GM12801 (cell line): ENCODE measurements around the gene SPINT2.

Experiments used
- TF ChIP-seq, protein P1 (sequence below): IDR thresholded peaks from one replicate; pipeline ENCODE4 v1.5.1; 2011; ENCODE audit warnings: control low read depth; ENCODE audit not compliant: insufficient read length; ENCODE audit errors: extremely low read depth

The SPINT2 gene

GRCh38 chr19:38324431-38324830, 60.1 kb downstream of the SPINT2 start:
- TF ChIP-seq, protein P1, sequence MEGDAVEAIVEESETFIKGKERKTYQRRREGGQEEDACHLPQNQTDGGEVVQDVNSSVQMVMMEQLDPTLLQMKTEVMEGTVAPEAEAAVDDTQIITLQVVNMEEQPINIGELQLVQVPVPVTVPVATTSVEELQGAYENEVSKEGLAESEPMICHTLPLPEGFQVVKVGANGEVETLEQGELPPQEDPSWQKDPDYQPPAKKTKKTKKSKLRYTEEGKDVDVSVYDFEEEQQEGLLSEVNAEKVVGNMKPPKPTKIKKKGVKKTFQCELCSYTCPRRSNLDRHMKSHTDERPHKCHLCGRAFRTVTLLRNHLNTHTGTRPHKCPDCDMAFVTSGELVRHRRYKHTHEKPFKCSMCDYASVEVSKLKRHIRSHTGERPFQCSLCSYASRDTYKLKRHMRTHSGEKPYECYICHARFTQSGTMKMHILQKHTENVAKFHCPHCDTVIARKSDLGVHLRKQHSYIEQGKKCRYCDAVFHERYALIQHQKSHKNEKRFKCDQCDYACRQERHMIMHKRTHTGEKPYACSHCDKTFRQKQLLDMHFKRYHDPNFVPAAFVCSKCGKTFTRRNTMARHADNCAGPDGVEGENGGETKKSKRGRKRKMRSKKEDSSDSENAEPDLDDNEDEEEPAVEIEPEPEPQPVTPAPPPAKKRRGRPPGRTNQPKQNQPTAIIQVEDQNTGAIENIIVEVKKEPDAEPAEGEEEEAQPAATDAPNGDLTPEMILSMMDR: no peak

DNA sequence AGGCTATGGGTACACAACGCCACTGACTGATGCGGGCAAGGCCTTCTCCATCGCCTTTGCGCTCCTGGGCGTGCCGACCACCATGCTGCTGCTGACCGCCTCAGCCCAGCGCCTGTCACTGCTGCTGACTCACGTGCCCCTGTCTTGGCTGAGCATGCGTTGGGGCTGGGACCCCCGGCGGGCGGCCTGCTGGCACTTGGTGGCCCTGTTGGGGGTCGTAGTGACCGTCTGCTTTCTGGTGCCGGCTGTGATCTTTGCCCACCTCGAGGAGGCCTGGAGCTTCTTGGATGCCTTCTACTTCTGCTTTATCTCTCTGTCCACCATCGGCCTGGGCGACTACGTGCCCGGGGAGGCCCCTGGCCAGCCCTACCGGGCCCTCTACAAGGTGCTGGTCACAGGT, 62.2 kb downstream of the SPINT2 start:
- TF ChIP-seq, protein P1: no peak

- TF ChIP-seq, protein P1: no peak
These were observed 65.3 kb downstream of the SPINT2 start for GRCh38 chr19:38329651-38330050.

- TF ChIP-seq, protein P1: no peak
These were observed 67.4 kb downstream of the SPINT2 start for GRCh38 chr19:38331728-38332127.

GRCh38 chr19:38333245-38333644, 68.9 kb downstream of the SPINT2 start:
- TF ChIP-seq, protein P1: no peak

DNA sequence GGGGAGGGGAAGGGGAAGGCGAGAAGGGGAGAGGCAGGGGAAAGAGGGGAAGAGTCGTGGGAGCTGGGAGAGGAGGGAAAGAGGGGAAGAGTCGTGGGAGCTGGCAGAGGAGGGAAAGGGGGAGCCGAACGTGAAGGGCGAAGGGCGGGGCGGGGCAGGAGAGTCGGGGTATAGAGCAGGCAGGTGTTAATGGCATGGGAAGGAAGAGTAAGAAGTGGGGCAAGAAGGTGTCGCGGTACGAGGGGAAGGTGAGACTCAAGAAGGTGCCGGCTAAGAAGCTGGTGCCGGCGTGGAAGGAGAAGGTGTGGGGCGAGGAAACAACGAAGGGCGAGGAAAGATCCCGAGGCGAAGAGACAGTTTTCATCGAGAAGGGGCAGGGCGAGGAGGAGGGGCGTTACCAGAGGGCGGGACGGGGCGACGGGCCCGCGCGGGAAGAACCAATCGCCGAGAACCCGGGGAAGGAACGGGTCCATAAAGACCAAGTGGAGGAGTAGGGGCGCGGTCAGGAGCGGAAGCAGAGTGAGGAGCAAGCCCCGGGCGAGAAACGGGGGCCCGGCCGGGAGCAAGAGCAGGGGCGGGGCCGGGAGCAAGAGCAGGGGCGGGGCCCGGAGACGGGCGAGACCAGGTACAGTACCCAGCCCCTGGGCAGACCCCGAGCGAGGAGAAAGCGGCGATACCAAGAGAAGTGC, 71.7 kb downstream of the SPINT2 start:
- TF ChIP-seq, protein P1: no peak

DNA sequence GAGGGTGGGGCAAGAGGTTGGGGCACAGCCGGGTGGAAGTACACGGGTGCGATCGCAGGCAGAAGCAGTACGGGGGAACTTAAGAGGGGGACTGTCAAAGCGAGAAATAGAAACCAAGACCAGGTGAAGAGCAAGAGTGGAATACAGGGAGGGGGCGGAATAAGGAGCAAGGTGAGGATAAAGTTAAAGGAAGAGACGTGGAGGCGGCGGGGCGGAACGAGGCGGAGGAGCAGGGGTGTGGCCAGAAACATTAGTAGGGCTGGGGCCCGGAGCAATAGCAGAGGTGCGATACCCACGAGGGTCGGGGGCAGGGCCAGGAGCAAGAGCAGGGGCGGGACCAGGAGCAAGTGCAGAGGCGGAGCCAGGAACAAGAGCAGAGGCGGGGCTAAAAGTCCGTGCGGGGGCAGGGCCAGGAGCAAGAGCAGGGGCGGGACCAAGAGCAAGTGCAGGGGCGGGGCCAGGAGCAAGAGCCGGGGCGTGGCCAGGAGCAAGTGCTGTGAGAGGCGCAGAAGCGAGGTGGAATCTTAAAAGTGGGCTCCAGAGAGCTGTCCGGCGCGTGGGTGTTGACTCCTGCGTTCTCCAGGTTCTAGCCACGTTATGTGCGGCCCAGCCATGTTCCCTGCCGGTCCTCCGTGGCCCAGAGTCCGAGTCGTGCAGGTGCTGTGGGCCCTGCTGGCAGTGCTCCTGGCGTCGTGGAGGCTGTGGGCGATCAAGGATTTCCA, 72.4 kb downstream of the SPINT2 start:
- TF ChIP-seq, protein P1: no peak
